Activated CD4-positive, CD25-positive, alpha-beta regulatory T cell (primary cell): ENCODE measurements around the gene HDAC4.

ENCODE experiments used
- DNase-seq, 4 experiments: peaks; one replicate each; lab custom pipeline; 2025; lab: John Stamatoyannopoulos, UW

Gene HDAC4

GRCh38 chr2:239154971-239155805 is 245.6 kb downstream of the HDAC4 start:
- no peak for DNase-seq

- DNase-seq = no peak
Measured at GRCh38 chr2:239153806-239154591, 246.8 kb downstream of the HDAC4 start.

- DNase-seq = no peak
Measured at GRCh38 chr2:239152916-239153305, 247.9 kb downstream of the HDAC4 start.

- no peak for DNase-seq
Measured at GRCh38 chr2:239152239-239152915, 248.4 kb downstream of the HDAC4 start.

- no peak for DNase-seq
Measured at GRCh38 chr2:239151201-239152131, 249.4 kb downstream of the HDAC4 start.

GRCh38 chr2:239150125-239151011 is 250.5 kb downstream of the HDAC4 start:
- no peak for DNase-seq

- DNase-seq = no peak
Measured at GRCh38 chr2:239149501-239149900, 251.3 kb downstream of the HDAC4 start.

GRCh38 chr2:239148495-239149200 is 252.2 kb downstream of the HDAC4 start:
- no peak for DNase-seq

- DNase-seq = no peak
Measured at GRCh38 chr2:239147376-239147775, 253.4 kb downstream of the HDAC4 start.

- no peak for DNase-seq
Measured at GRCh38 chr2:239146741-239147181, 254.1 kb downstream of the HDAC4 start.

GRCh38 chr2:239146011-239146641 is 254.7 kb downstream of the HDAC4 start:
- no peak for DNase-seq

- DNase-seq = no peak
Measured at GRCh38 chr2:239145601-239146000, 255.2 kb downstream of the HDAC4 start.

GRCh38 chr2:239145106-239145505 is 255.7 kb downstream of the HDAC4 start:
- DNase-seq = no peak

GRCh38 chr2:239144713-239144999 is 256.2 kb downstream of the HDAC4 start:
- no peak for DNase-seq

GRCh38 chr2:239143858-239144712 is 256.7 kb downstream of the HDAC4 start:
- DNase-seq = no peak

- DNase-seq = no peak
Measured at GRCh38 chr2:239142806-239143205, 258.0 kb downstream of the HDAC4 start.

- no peak for DNase-seq
Measured at GRCh38 chr2:239142296-239142695, 258.5 kb downstream of the HDAC4 start.

- no peak for DNase-seq
Measured at GRCh38 chr2:239141021-239141760, 259.6 kb downstream of the HDAC4 start.
